Measurements from ENCODE around the gene EDRF1.

Gene EDRF1

DNA sequence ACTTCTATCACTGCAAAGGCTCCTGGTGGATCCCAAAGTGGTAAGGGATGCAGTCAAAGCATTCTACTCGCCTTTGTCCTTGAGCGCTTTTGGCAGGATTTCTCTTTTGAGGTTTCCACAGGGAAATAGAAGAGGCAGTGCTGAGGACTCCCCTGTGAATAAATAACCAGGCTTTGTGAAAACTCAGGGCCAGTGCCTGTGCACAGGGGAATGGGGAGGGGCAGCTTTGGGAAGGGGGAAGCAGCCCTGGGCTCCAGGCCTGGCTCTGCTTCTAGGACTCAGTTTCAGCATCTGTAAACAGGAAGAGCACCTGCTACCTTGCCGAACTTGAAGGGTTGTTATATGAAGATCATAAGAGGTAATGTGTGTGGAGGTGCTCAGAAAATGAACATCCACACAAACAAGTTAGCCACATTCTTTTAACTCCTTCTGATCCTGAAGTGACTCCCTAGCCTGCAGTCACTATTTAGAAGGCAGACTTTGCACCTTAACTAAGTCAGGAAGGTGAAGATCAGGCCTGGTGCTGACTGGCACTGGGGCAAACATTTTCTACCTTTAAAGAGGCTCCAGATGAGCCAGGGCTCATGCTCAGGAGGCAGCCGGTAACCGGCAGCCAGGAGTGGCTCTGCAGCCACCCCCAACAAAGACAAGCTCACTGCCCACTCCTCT is 78.6 kb downstream of the EDRF1 start:
- DNase-seq (ENCODE audit: low read depth), result no peak
- no peak for TF ChIP-seq CTCF (IDR thresholded peaks at IDR 0.05; ENCODE audit: control insufficient read depth, extremely low read depth, insufficient read depth)
- no peak overlapping the region for H3K4me3 ChIP-seq (ENCODE audit: low read depth, low read length)

GRCh38 chr10:125799451-125800182 is 80.1 kb downstream of the EDRF1 start:
- no peak for DNase-seq (ENCODE audit: low read depth)
- TF ChIP-seq CTCF (IDR thresholded peaks at IDR 0.05; ENCODE audit: control insufficient read depth, extremely low read depth, insufficient read depth), result no peak
- no peak overlapping the region for H3K4me3 ChIP-seq (ENCODE audit: low read depth, low read length)

DNA sequence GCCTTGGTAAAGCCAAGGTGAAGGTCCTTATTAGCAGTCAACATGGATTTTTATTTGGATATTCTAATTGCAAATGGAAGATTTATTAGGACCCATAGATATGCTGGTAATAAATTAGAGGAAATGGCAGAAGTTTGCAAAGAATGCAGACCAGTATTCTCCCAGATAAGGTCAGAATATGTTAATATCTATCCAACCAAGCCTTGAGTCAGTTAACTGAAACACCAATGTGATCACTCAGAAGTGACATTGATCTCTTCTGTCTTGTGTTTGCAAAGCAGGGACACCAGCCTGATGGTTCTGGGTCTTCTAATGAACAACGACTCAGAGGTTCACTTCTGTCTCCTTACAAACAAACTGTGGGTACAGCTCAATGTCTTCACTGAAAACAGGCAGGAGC is 82.1 kb downstream of the EDRF1 start:
- H3K4me3 ChIP-seq (ENCODE audit: low read depth, low read length), result no peak overlapping the region
- no peak for DNase-seq (ENCODE audit: low read depth)
- no peak for TF ChIP-seq CTCF (IDR thresholded peaks at IDR 0.05; ENCODE audit: control insufficient read depth, extremely low read depth, insufficient read depth)

GRCh38 chr10:125802131-125802530 is 82.6 kb downstream of the EDRF1 start:
- no peak for DNase-seq (ENCODE audit: low read depth)
- TF ChIP-seq CTCF (IDR thresholded peaks at IDR 0.05; ENCODE audit: control insufficient read depth, extremely low read depth, insufficient read depth), result no peak
- no peak overlapping the region for H3K4me3 ChIP-seq (ENCODE audit: low read depth, low read length)

DNA sequence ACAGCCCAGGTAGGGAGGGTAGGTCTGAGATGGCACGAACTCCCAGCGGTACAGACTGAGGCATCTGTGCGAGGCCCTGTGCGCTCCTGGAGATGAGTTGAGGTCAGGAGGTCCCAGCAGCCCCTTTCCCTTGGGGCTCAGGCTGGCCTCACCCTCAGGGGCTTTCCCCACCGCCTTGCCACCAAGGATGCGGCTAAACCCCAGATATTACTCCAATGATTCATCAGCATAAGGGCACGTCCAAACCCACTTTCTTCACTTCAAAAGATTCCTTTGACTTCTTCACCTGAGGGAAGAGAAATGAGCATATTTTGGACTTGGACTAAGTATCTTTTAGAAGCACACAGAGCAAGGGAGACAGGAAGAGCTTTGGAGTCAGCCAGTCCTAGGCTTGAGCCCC is 83.2 kb downstream of the EDRF1 start:
- DNase-seq (ENCODE audit: low read depth), result no peak
- no peak for TF ChIP-seq CTCF (IDR thresholded peaks at IDR 0.05; ENCODE audit: control insufficient read depth, extremely low read depth, insufficient read depth)
- H3K4me3 ChIP-seq (ENCODE audit: low read depth, low read length), result no peak overlapping the region

DNA sequence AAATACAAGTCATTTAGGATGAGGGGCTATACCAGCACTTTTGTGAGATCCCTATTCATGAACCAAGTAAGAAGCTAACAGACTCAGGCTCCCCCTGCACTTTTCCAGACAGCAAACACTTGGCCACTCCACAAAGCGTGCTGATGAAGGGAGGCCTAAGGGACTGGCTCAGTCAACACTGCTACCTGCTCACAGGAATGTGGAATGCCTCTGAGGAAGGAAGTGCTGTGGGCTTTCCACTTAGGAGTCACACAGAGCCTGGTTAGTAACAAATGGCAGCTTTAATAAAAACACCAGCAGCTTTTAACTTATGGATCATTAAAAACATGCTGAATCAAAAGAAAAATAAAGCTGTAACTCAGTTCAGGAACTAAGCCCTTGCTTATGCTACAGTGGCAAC is 88.5 kb downstream of the EDRF1 start:
- no peak overlapping the region for H3K4me3 ChIP-seq (ENCODE audit: low read depth, low read length)
- TF ChIP-seq CTCF (IDR thresholded peaks at IDR 0.05; ENCODE audit: control insufficient read depth, extremely low read depth, insufficient read depth), result no peak
- DNase-seq (ENCODE audit: low read depth), result no peak
